ENCODE measurements around the gene TUBGCP3.

Gene TUBGCP3

GRCh38 chr13:112592647-112593046, 4.7 kb upstream of the TUBGCP3 start:
- no peak overlapping the region for H3K4me3 ChIP-seq (ENCODE audit: extremely low read depth, insufficient read depth, low read length, poor library complexity, severe bottlenecking)
- no peaks in the 10 kb centered on the region for H3K4me1 ChIP-seq (ENCODE audit: control insufficient read depth, insufficient read depth, low read length, poor library complexity, severe bottlenecking)
- H3K9me3 ChIP-seq (ENCODE audit: control insufficient read depth, low read length): no peaks in the 10 kb centered on the region
- no peaks in the 10 kb centered on the region for H3K36me3 ChIP-seq (ENCODE audit: control insufficient read depth, insufficient read depth, low read length)
- WGBS, 2 experiments (ENCODE audit: insufficient coverage in 2 of 2): 85 to 93% methylated on average over 7 of the region's 7 CpGs
- H3K27ac ChIP-seq (ENCODE audit: low read depth, low read length, severe bottlenecking): no peak overlapping the region

- Histone ChIP-seq H3K4me1 (ENCODE audit: control insufficient read depth, insufficient read depth, low read length, poor library complexity, severe bottlenecking) (no peaks in the 10 kb centered on the region), H3K36me3 (ENCODE audit: control insufficient read depth, insufficient read depth, low read length) (no peaks in the 10 kb centered on the region), H3K4me3 (ENCODE audit: extremely low read depth, insufficient read depth, low read length, poor library complexity, severe bottlenecking) (no peak overlapping the region), H3K9me3 (ENCODE audit: control insufficient read depth, low read length) (no peaks in the 10 kb centered on the region), H3K27ac (ENCODE audit: low read depth, low read length, severe bottlenecking) (no peak overlapping the region)
- WGBS, 2 experiments (ENCODE audit: insufficient coverage in 2 of 2): 94% methylated on average over 4 of the region's 7 CpGs; no CpG with 5 or more reads in 1 of the 2 experiments
Observed at GRCh38 chr13:112592181-112592580, 4.2 kb upstream of the TUBGCP3 start.

GRCh38 chr13:112588490-112589297, 741 bp upstream of the TUBGCP3 start:
- Histone ChIP-seq H3K4me3 (ENCODE audit: extremely low read depth, insufficient read depth, low read length, poor library complexity, severe bottlenecking) (peak overlapping the region; percentile 63), H3K4me1 (ENCODE audit: control insufficient read depth, insufficient read depth, low read length, poor library complexity, severe bottlenecking) (peaks cover under 1% of the 10 kb centered on the region), H3K9me3 (ENCODE audit: control insufficient read depth, low read length) (no peaks in the 10 kb centered on the region), H3K36me3 (ENCODE audit: control insufficient read depth, insufficient read depth, low read length) (peaks cover 5% of the 10 kb centered on the region), H3K27ac (ENCODE audit: low read depth, low read length, severe bottlenecking) (peak overlapping the region; percentile 93)
- WGBS, 2 experiments (ENCODE audit: insufficient coverage in 2 of 2): 92 to 93% methylated on average over 32 to 33 of the region's 33 CpGs

- peaks cover 9% of the 10 kb centered on the region for H3K36me3 ChIP-seq (ENCODE audit: control insufficient read depth, insufficient read depth, low read length)
- H3K27ac ChIP-seq (ENCODE audit: low read depth, low read length, severe bottlenecking): peak overlapping the region; percentile 93
- H3K4me3 ChIP-seq (ENCODE audit: extremely low read depth, insufficient read depth, low read length, poor library complexity, severe bottlenecking): peak overlapping the region; percentile 63
- peaks cover 2% of the 10 kb centered on the region for H3K4me1 ChIP-seq (ENCODE audit: control insufficient read depth, insufficient read depth, low read length, poor library complexity, severe bottlenecking)
- WGBS, 2 experiments (ENCODE audit: insufficient coverage in 2 of 2): 0% methylated on average over 27 to 36 of the region's 42 CpGs
- H3K9me3 ChIP-seq (ENCODE audit: control insufficient read depth, low read length): no peaks in the 10 kb centered on the region
Observed at GRCh38 chr13:112587212-112587763, 665 bp downstream of the TUBGCP3 start.

- Histone ChIP-seq H3K4me1 (ENCODE audit: control insufficient read depth, insufficient read depth, low read length, poor library complexity, severe bottlenecking) (peaks cover 2% of the 10 kb centered on the region), H3K4me3 (ENCODE audit: extremely low read depth, insufficient read depth, low read length, poor library complexity, severe bottlenecking) (peak overlapping the region; percentile 63), H3K9me3 (ENCODE audit: control insufficient read depth, low read length) (no peaks in the 10 kb centered on the region), H3K36me3 (ENCODE audit: control insufficient read depth, insufficient read depth, low read length) (peaks cover 9% of the 10 kb centered on the region), H3K27ac (ENCODE audit: low read depth, low read length, severe bottlenecking) (peak overlapping the region; percentile 93)
- WGBS, 2 experiments (ENCODE audit: insufficient coverage in 2 of 2): 93 to 94% methylated on average over 2 to 4 of the region's 6 CpGs
Observed at GRCh38 chr13:112586334-112586960, 1.5 kb downstream of the TUBGCP3 start.

GRCh38 chr13:112583592-112584277, 4.2 kb downstream of the TUBGCP3 start:
- no peak overlapping the region for H3K27ac ChIP-seq (ENCODE audit: low read depth, low read length, severe bottlenecking)
- H3K36me3 ChIP-seq (ENCODE audit: control insufficient read depth, insufficient read depth, low read length): peaks cover 9% of the 10 kb centered on the region
- H3K9me3 ChIP-seq (ENCODE audit: control insufficient read depth, low read length): no peaks in the 10 kb centered on the region
- no peak overlapping the region for H3K4me3 ChIP-seq (ENCODE audit: extremely low read depth, insufficient read depth, low read length, poor library complexity, severe bottlenecking)
- peaks cover 2% of the 10 kb centered on the region for H3K4me1 ChIP-seq (ENCODE audit: control insufficient read depth, insufficient read depth, low read length, poor library complexity, severe bottlenecking)
- WGBS, 2 experiments (ENCODE audit: insufficient coverage in 2 of 2): 90 to 96% methylated on average over 4 to 7 of the region's 11 CpGs

GRCh38 chr13:112582263-112582662, 5.7 kb downstream of the TUBGCP3 start:
- 95 to 99% methylated on average over 6 to 7 of the region's 9 CpGs for WGBS, 2 experiments (ENCODE audit: insufficient coverage in 2 of 2)
- H3K4me3 ChIP-seq (ENCODE audit: extremely low read depth, insufficient read depth, low read length, poor library complexity, severe bottlenecking): no peak overlapping the region

GRCh38 chr13:112580912-112581311, 7.0 kb downstream of the TUBGCP3 start:
- peaks cover 2% of the 10 kb centered on the region for H3K4me1 ChIP-seq (ENCODE audit: control insufficient read depth, insufficient read depth, low read length, poor library complexity, severe bottlenecking)
- H3K4me3 ChIP-seq (ENCODE audit: extremely low read depth, insufficient read depth, low read length, poor library complexity, severe bottlenecking): no peak overlapping the region
- H3K27ac ChIP-seq (ENCODE audit: low read depth, low read length, severe bottlenecking): no peak overlapping the region
- H3K36me3 ChIP-seq (ENCODE audit: control insufficient read depth, insufficient read depth, low read length): peaks cover 6% of the 10 kb centered on the region
- WGBS, 2 experiments (ENCODE audit: insufficient coverage in 2 of 2): 88 to 100% methylated on average over 2 of the region's 3 CpGs
- H3K9me3 ChIP-seq (ENCODE audit: control insufficient read depth, low read length): peaks cover 7% of the 10 kb centered on the region

More at GRCh38 chr13:112582263-112582662, 5.7 kb downstream of the TUBGCP3 start:
- Histone ChIP-seq H3K4me1 (ENCODE audit: control insufficient read depth, insufficient read depth, low read length, poor library complexity, severe bottlenecking) (peaks cover 2% of the 10 kb centered on the region), H3K9me3 (ENCODE audit: control insufficient read depth, low read length) (peaks cover 4% of the 10 kb centered on the region), H3K36me3 (ENCODE audit: control insufficient read depth, insufficient read depth, low read length) (peaks cover 9% of the 10 kb centered on the region), H3K27ac (ENCODE audit: low read depth, low read length, severe bottlenecking) (no peak overlapping the region)

GRCh38 chr13:112580211-112580610, 7.7 kb downstream of the TUBGCP3 start:
- Histone ChIP-seq H3K4me1 (ENCODE audit: control insufficient read depth, insufficient read depth, low read length, poor library complexity, severe bottlenecking) (peaks cover 2% of the 10 kb centered on the region), H3K9me3 (ENCODE audit: control insufficient read depth, low read length) (peaks cover 7% of the 10 kb centered on the region), H3K36me3 (ENCODE audit: control insufficient read depth, insufficient read depth, low read length) (peaks cover 6% of the 10 kb centered on the region), H3K4me3 (ENCODE audit: extremely low read depth, insufficient read depth, low read length, poor library complexity, severe bottlenecking) (no peak overlapping the region), H3K27ac (ENCODE audit: low read depth, low read length, severe bottlenecking) (no peak overlapping the region)
- 100% methylated on average over 2 of the region's 2 CpGs; no CpG with 5 or more reads in 1 of the 2 experiments for WGBS, 2 experiments (ENCODE audit: insufficient coverage in 2 of 2)

- Histone ChIP-seq H3K4me3 (ENCODE audit: extremely low read depth, insufficient read depth, low read length, poor library complexity, severe bottlenecking) (no peak overlapping the region), H3K9me3 (ENCODE audit: control insufficient read depth, low read length) (peaks cover 7% of the 10 kb centered on the region), H3K27ac (ENCODE audit: low read depth, low read length, severe bottlenecking) (no peak overlapping the region), H3K36me3 (ENCODE audit: control insufficient read depth, insufficient read depth, low read length) (peaks cover 6% of the 10 kb centered on the region), H3K4me1 (ENCODE audit: control insufficient read depth, insufficient read depth, low read length, poor library complexity, severe bottlenecking) (peaks cover 2% of the 10 kb centered on the region)
- 95 to 96% methylated on average over 16 to 18 of the region's 18 CpGs for WGBS, 2 experiments (ENCODE audit: insufficient coverage in 2 of 2)
Observed at GRCh38 chr13:112579310-112579843, 8.6 kb downstream of the TUBGCP3 start.
